OCI-LY7 (cell line): ENCODE results near the gene CAB39. TPM values are rescaled to one million over a fixed set of nuclear protein-coding genes. Genes with fewer than 3 reads are reported as not detected.
A peak's percentile ranks its signal among the peaks of the same experiment; 100 is the strongest.

ENCODE experiments used
- BruUV-seq: library from RNA; stranded (reverse); fragments of 400-500 nt; replicated peaks from 2 replicates; lab custom pipeline; 2021; lab: Mats Ljungman, UMichigan
- CTCF ChIA-PET: fragments of 300-600 bp; sonication (Branson Sonifier 250); formaldehyde crosslinking; loops from one replicate; lab custom pipeline; 2022; ENCODE audit warnings: antibody characterized with exemption; ENCODE audit not compliant: unreplicated experiment; lab: Charles Lee
- POLR2A ChIA-PET: fragments of 300-600 bp; sonication (Branson Sonifier 250); formaldehyde crosslinking; loops from one replicate; lab custom pipeline; 2022; ENCODE audit warnings: antibody characterized with exemption; lab: Charles Lee
- DNase-seq: peaks from one replicate; pipeline ENCODE4 v3.0.0-alpha.2; 2015; ENCODE audit warnings: low spot score
- H2AFZ ChIP-seq: fragments of 200-600 bp; sonication (generic), shearing (Covaris generic); 2 replicates; pipeline ENCODE4 v1.6.1; 2014; ENCODE audit warnings: mild to moderate bottlenecking, antibody characterized with exemption, low read length, moderate library complexity
- H3K27ac ChIP-seq: fragments of 200-600 bp; sonication (generic); 2 replicates; pipeline ENCODE4 v1.5.1; 2014; ENCODE audit warnings: mixed run types, low read depth, mild to moderate bottlenecking, moderate library complexity, low read length, inconsistent platforms; ENCODE audit not compliant: poor library complexity, severe bottlenecking
- H3K36me3 ChIP-seq: fragments of 200-600 bp; sonication (generic); 2 replicates; pipeline ENCODE4 v1.6.1; 2014; ENCODE audit warnings: mild to moderate bottlenecking, antibody characterized with exemption, low read length, moderate library complexity, mixed read lengths; ENCODE audit not compliant: insufficient read depth
- H3K4me1 ChIP-seq: fragments of 200-600 bp; sonication (generic); 2 replicates; pipeline ENCODE4 v1.5.1; 2014; ENCODE audit warnings: mild to moderate bottlenecking, low read length; ENCODE audit not compliant: insufficient read depth, poor library complexity, severe bottlenecking
- H3K4me2 ChIP-seq: fragments of 200-600 bp; sonication (generic); 2 replicates; pipeline ENCODE4 v1.6.1; 2014; ENCODE audit warnings: mild to moderate bottlenecking, low read length
- H3K4me3 ChIP-seq: fragments of 200-600 bp; sonication (generic); 2 replicates; pipeline ENCODE4 v1.5.1; 2014; ENCODE audit warnings: mild to moderate bottlenecking, low read depth, low read length; ENCODE audit not compliant: poor library complexity, severe bottlenecking
- H3K79me2 ChIP-seq: fragments of 200-600 bp; sonication (generic); 2 replicates; pipeline ENCODE4 v1.6.1; 2016; ENCODE audit warnings: low read depth, mild to moderate bottlenecking, low read length, moderate library complexity, mixed read lengths; ENCODE audit not compliant: insufficient read depth
- H3K9me2 ChIP-seq: fragments of 200-600 bp; sonication (generic); 2 replicates; pipeline ENCODE4 v1.6.1; 2016; ENCODE audit warnings: mild to moderate bottlenecking, low read length, mixed read lengths; ENCODE audit not compliant: insufficient read depth
- H3K9me3 ChIP-seq: fragments of 200-600 bp; sonication (generic); 2 replicates; pipeline ENCODE4 v1.6.1; 2014; ENCODE audit warnings: mild to moderate bottlenecking, mixed run types, low read length, mixed read lengths
- H4K20me1 ChIP-seq: fragments of 200-600 bp; sonication (generic); 2 replicates; pipeline ENCODE4 v1.6.1; 2014; ENCODE audit warnings: mild to moderate bottlenecking, antibody characterized with exemption, low read length, moderate library complexity, mixed read lengths; ENCODE audit not compliant: insufficient read depth
- EZH2phosphoT487 ChIP-seq: fragments of 200-600 bp; sonication (generic); IDR thresholded peaks from 2 replicates; pipeline ENCODE4 v1.6.1; 2018; ENCODE audit warnings: low read depth, borderline replicate concordance, mild to moderate bottlenecking, mixed run types, antibody characterized with exemption, low read length, moderate library complexity, mixed read lengths
- intact Hi-C: fragments of 100-400 bp; cut with micrococcal nuclease; formaldehyde crosslinking; loops from one replicate; pipeline ENCODE4 v1.10.0; 2022; ENCODE audit not compliant: unreplicated experiment
- total RNA-seq, 2 experiments: library from RNA; depleted of rRNA in 1 of 2; stranded (reverse); fragments of >200 nt in 1 of 2; shearing (Covaris generic) in 1 of 2; gene quantifications; 2 replicates each; pipeline ENCODE4 v1.2.3, GENCODE V29; 2014 to 2022
- TF ChIP-seq, protein P1 (sequence below): fragments of 200-600 bp; sonication (generic); conservative IDR thresholded peaks from 2 replicates; pipeline ENCODE4 v1.5.1; 2014; ENCODE audit warnings: mild to moderate bottlenecking, antibody characterized with exemption, low read length, moderate library complexity, mixed read lengths

CAB39 gene
- total RNA-seq, 2 experiments from 2014 or later, result 39.3 to 53.4 TPM

DNA sequence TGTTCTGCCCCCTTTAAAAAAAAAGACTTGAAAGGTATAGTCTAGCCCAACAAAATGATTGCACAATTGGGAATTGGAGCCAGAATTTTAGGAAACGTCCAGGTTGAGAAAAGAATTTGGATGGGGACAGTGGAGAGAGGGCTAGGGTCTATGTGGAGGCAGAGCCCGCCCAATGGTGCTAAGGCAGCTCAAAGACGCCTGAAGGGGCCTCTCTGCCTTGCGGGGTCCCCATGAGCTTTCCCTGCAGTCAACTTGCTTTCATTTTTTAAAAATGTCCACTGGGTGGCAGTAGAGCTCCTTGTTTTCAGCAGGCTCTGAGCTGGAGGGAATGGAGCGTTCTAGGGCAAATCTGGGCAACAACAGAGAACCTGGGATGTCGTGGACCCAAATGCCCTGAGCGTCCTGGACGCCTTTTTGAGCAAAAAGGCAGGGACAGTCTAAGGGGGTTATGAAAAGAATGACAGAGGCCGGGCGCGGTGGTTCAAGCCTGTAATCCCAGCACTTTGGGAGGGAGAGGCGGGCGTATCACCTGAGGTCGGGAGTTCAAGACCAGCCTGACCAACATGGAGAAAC, 111.8 kb downstream of the CAB39 start:
- Histone ChIP-seq H3K9me3 (no peaks in the 10 kb centered on the region), H4K20me1 (no peaks in the 10 kb centered on the region; the same call in 1 of the 2 replicates), H3K79me2 (no peaks in the 10 kb centered on the region), H3K36me3 (peaks cover 6% of the 10 kb centered on the region; the same call in 1 of the 2 replicates), H2AFZ (no peak overlapping the region), H3K9me2 (no peaks in the 10 kb centered on the region), H3K4me3 (no peak overlapping the region), H3K4me1 (no peaks in the 10 kb centered on the region), H3K4me2 (no peak overlapping the region), H3K27ac (no peak overlapping the region)
- TF ChIP-seq EZH2phosphoT487, result no peak
- TF ChIP-seq, protein P1, sequence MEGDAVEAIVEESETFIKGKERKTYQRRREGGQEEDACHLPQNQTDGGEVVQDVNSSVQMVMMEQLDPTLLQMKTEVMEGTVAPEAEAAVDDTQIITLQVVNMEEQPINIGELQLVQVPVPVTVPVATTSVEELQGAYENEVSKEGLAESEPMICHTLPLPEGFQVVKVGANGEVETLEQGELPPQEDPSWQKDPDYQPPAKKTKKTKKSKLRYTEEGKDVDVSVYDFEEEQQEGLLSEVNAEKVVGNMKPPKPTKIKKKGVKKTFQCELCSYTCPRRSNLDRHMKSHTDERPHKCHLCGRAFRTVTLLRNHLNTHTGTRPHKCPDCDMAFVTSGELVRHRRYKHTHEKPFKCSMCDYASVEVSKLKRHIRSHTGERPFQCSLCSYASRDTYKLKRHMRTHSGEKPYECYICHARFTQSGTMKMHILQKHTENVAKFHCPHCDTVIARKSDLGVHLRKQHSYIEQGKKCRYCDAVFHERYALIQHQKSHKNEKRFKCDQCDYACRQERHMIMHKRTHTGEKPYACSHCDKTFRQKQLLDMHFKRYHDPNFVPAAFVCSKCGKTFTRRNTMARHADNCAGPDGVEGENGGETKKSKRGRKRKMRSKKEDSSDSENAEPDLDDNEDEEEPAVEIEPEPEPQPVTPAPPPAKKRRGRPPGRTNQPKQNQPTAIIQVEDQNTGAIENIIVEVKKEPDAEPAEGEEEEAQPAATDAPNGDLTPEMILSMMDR, result peak; percentile 80
- ChIA-PET CTCF (interaction anchor here (0.7 to 1.1 kb wide), 5 partner anchors 8 to 157 kb away, joined by 3 to 4 read pairs (median 3); no protein-coding TSS in a partner anchor), POLR2A (interaction anchor here (0.5 to 0.7 kb wide), 3 partner anchors 11 to 1247 kb away, joined by 3 to 4 read pairs (median 3); no protein-coding TSS in a partner anchor)
- BruUV-seq, result no TSS peak
- DNase-seq, result peak; percentile 82
- intact Hi-C loops, result loop anchor here (1.0 kb wide), 1 partner anchor 163 kb away; no protein-coding TSS in a partner anchor

GRCh38 chr2:230825354-230825753, 112.7 kb downstream of the CAB39 start:
- TF ChIP-seq, protein P1, result no peak
- TF ChIP-seq EZH2phosphoT487, result no peak
- no peaks in the 10 kb centered on the region for H3K9me3 ChIP-seq
- no peaks in the 10 kb centered on the region; the same call in 1 of the 2 replicates for H3K36me3 ChIP-seq
- H3K4me3 ChIP-seq, result no peak overlapping the region
- H3K4me1 ChIP-seq, result no peaks in the 10 kb centered on the region
- CTCF ChIA-PET, result no interaction called here
- no peaks in the 10 kb centered on the region for H3K79me2 ChIP-seq
- BruUV-seq, result no TSS peak
- H3K4me2 ChIP-seq, result no peak overlapping the region
- H4K20me1 ChIP-seq, result no peaks in the 10 kb centered on the region; the same call in 1 of the 2 replicates
- DNase-seq, result no peak
- no peaks in the 10 kb centered on the region for H3K9me2 ChIP-seq
- H2AFZ ChIP-seq, result no peak overlapping the region
- intact Hi-C loops, result no loop called here
- POLR2A ChIA-PET, result interaction anchor here (0.7 kb wide), 1 partner anchor 8 kb away, joined by 4 read pairs; no protein-coding TSS in a partner anchor
- H3K27ac ChIP-seq, result no peak overlapping the region

- no peaks in the 10 kb centered on the region for H3K4me1 ChIP-seq
- no peak for DNase-seq
- intact Hi-C loops, result no loop called here
- H3K27ac ChIP-seq, result no peak overlapping the region
- H3K4me3 ChIP-seq, result no peak overlapping the region
- H3K9me3 ChIP-seq, result no peaks in the 10 kb centered on the region
- no TSS peak for BruUV-seq
- POLR2A ChIA-PET, result no interaction called here
- no peak overlapping the region for H2AFZ ChIP-seq
- CTCF ChIA-PET, result no interaction called here
- no peaks in the 10 kb centered on the region for H3K36me3 ChIP-seq
- TF ChIP-seq, protein P1, result no peak
- TF ChIP-seq EZH2phosphoT487, result no peak
- H3K9me2 ChIP-seq, result no peaks in the 10 kb centered on the region
- H4K20me1 ChIP-seq, result no peaks in the 10 kb centered on the region; the same call in 1 of the 2 replicates
- H3K79me2 ChIP-seq, result no peaks in the 10 kb centered on the region
- no peak overlapping the region for H3K4me2 ChIP-seq
These were observed 115.2 kb downstream of the CAB39 start for GRCh38 chr2:230827774-230828271.
